Stomach (tissue), 9 donors: ENCODE data around the gene ANKRD34A. TPM values are rescaled to one million over a fixed set of nuclear protein-coding genes. Genes with fewer than 3 reads are reported as not detected.

Source experiments
- DNase-seq, 2 donors: peaks; one replicate each; pipeline versions ENCODE4 v3.0.0 to v3.0.0-alpha.2; 2013 to 2019
- H3K27ac ChIP-seq, 5 donors: fragments of 200-600 bp in 4 of 5; sonication (generic) in 4 of 5; one replicate each; pipeline ENCODE4 v1.5.1; 2013 to 2019; ENCODE audit warnings: mild to moderate bottlenecking in 1 of 5, moderate library complexity in 1 of 5
- H3K27me3 ChIP-seq, 3 donors: fragments of 200-600 bp; sonication (generic); one replicate each; pipeline ENCODE4 v1.5.1; 2017 to 2019; ENCODE audit warnings: mixed run types in 1 of 3
- H3K36me3 ChIP-seq, 4 donors: fragments of 200-600 bp; sonication (generic); 1 replicate in 3 of 4; 2 replicates in 1 of 4; pipeline ENCODE4 v1.5.1; 2016 to 2019
- H3K4me1 ChIP-seq, 4 donors: fragments of 200-600 bp; sonication (generic); one replicate each; pipeline ENCODE4 v1.5.1; 2016 to 2019
- H3K4me3 ChIP-seq, 4 donors: fragments of 200-600 bp; sonication (generic) in 3 of 4; one replicate each; pipeline ENCODE4 v1.5.1; 2016 to 2019; ENCODE audit warnings: mild to moderate bottlenecking in 1 of 4
- H3K9me3 ChIP-seq, 4 donors: fragments of 200-600 bp; sonication (generic); one replicate each; pipeline ENCODE4 v1.5.1; 2016 to 2019
- CTCF ChIP-seq, 7 experiments: fragments of 450-650 bp in 4 of 7; fragments of 200-600 bp in 3 of 7; sonication (generic) in 3 of 7; IDR thresholded peaks; one replicate each; pipeline ENCODE4 v1.5.1; 2016 to 2019; ENCODE audit warnings: antibody characterized with exemption in 7 of 7, control low read depth in 2 of 7, mild to moderate bottlenecking in 1 of 7
- EP300 ChIP-seq: sonication (generic); formaldehyde crosslinking; IDR thresholded peaks from one replicate; pipeline ENCODE4 v1.6.1; 2017; ENCODE audit warnings: antibody characterized with exemption
- POLR2A ChIP-seq, 4 donors: fragments of 450-650 bp; IDR thresholded peaks; one replicate each; pipeline ENCODE4 v1.6.1; 2016; ENCODE audit warnings: antibody characterized with exemption in 4 of 4, control low read depth in 2 of 4, mild to moderate bottlenecking in 1 of 4, moderate library complexity in 1 of 4
- POLR2AphosphoS5 ChIP-seq, 3 donors: sonication (generic); formaldehyde crosslinking; IDR thresholded peaks; one replicate each; pipeline ENCODE4 v1.6.1; 2016; ENCODE audit warnings: antibody characterized with exemption in 3 of 3
- WGBS, 5 donors: extraction: QIAGEN DNeasy Blood & Tissue Kit in 3 of 5; methylation state at CpG; one replicate each; pipeline versions ENCODE4 v1.1.5 to v1.1.7; 2013 to 2018; 5-methylcytosine and 5-hydroxymethylcytosine counted together
- intact Hi-C: fragments of 100-400 bp; cut with DNase I; formaldehyde crosslinking; loops from one replicate; pipeline ENCODE4 v1.15.1; 2023; ENCODE audit warnings: low total_unique reads
- polyA plus RNA-seq, 3 donors: library from polyadenylated mRNA; stranded (reverse); fragments of 200-250 nt; gene quantifications; one replicate each; pipeline ENCODE4 v1.2.3, GENCODE V29; 2013
- total RNA-seq, 5 donors: library from RNA; depleted of rRNA; stranded (reverse); fragments of >200 nt; gene quantifications; one replicate each; pipeline versions ENCODE4 v1.1.0 to v1.2.3, GENCODE V29; 2014 to 2016
- donor health status: healthy with polysubstance abuse.
- donor health status: Bipolar disorder and iron deficiency.
- donor health status: healthy.

ANKRD34A gene
- total and polyA plus RNA-seq, 8 donors, result 0.19 to 2.6 (median 0.73) TPM; not detected in 3

GRCh38 chr1:145977016-145977415, 12.6 kb upstream of the ANKRD34A start:
- Histone ChIP-seq H3K27me3 (no peaks in the 10 kb centered on the region), H3K36me3 (peaks cover 0 to 14% (median 4%) of the 10 kb centered on the region in 4 donors), H3K27ac (peak overlapping the region; percentile 43 to 100 (median 96)), H3K4me1 (peaks cover 37 to 52% (median 50%) of the 10 kb centered on the region in 4 donors), H3K4me3 (no peak overlapping the region), H3K9me3 (no peaks in the 10 kb centered on the region)
- 76 to 87% (median 81%) methylated on average over 5 of the region's 5 CpGs for WGBS, 5 donors
- DNase-seq, result no peak
- intact Hi-C loops, result no loop called here
- TF ChIP-seq EP300 (no peak), POLR2A (IDR thresholded peaks at IDR 0.05) (no peak), POLR2AphosphoS5 (IDR thresholded peaks at IDR 0.05) (no peak), CTCF (IDR thresholded peaks at IDR 0.05) (no peak)

- Histone ChIP-seq H3K4me3 (no peak overlapping the region), H3K4me1 (peaks cover 27 to 34% (median 32%) of the 10 kb centered on the region in 4 donors), H3K27ac (no peak overlapping the region), H3K27me3 (no peaks in the 10 kb centered on the region), H3K36me3 (peaks cover 0 to 14% (median 4%) of the 10 kb centered on the region in 4 donors), H3K9me3 (no peaks in the 10 kb centered on the region)
- TF ChIP-seq EP300 (no peak), POLR2A (IDR thresholded peaks at IDR 0.05) (no peak), CTCF (IDR thresholded peaks at IDR 0.05) (no peak), POLR2AphosphoS5 (IDR thresholded peaks at IDR 0.05) (no peak)
- intact Hi-C loops, result no loop called here
- WGBS, 5 donors, result 73 to 86% (median 81%) methylated on average over 4 of the region's 4 CpGs
- DNase-seq, result no peak
These were observed 10.8 kb upstream of the ANKRD34A start for GRCh38 chr1:145975216-145975615.

- DNase-seq, result no peak
- Histone ChIP-seq H3K36me3 (peaks cover 0 to 14% (median 4%) of the 10 kb centered on the region in 4 donors), H3K4me3 (no peak overlapping the region), H3K9me3 (no peaks in the 10 kb centered on the region), H3K27me3 (no peaks in the 10 kb centered on the region), H3K4me1 (peaks cover 22 to 29% (median 27%) of the 10 kb centered on the region in 4 donors), H3K27ac (no peak overlapping the region)
- TF ChIP-seq POLR2AphosphoS5 (IDR thresholded peaks at IDR 0.05), result no peak
- no peak for TF ChIP-seq EP300
- TF ChIP-seq POLR2A (IDR thresholded peaks at IDR 0.05), result no peak
- TF ChIP-seq CTCF (IDR thresholded peaks at IDR 0.05), result no peak
- WGBS, 5 donors, result 79 to 89% (median 82%) methylated on average over 7 of the region's 7 CpGs
- intact Hi-C loops, result loop anchor here (5.0 kb wide), 1 partner anchor 38 kb away; no protein-coding TSS in a partner anchor
These were observed 10.3 kb upstream of the ANKRD34A start for GRCh38 chr1:145974721-145975120.

GRCh38 chr1:145972580-145972979, 8.2 kb upstream of the ANKRD34A start:
- DNase-seq, result no peak
- intact Hi-C loops, result loop anchor here (5.0 kb wide), 1 partner anchor 40 kb away; no protein-coding TSS in a partner anchor
- H3K36me3 ChIP-seq, result peaks cover 0 to 15% (median 5%) of the 10 kb centered on the region in 4 donors
- WGBS, 5 donors, result 66 to 75% (median 72%) methylated on average over 7 of the region's 7 CpGs
- no peak overlapping the region for H3K4me3 ChIP-seq
- TF ChIP-seq POLR2A (IDR thresholded peaks at IDR 0.05), result no peak
- TF ChIP-seq CTCF (IDR thresholded peaks at IDR 0.05), result no peak
- TF ChIP-seq POLR2AphosphoS5 (IDR thresholded peaks at IDR 0.05), result no peak
- TF ChIP-seq EP300, result no peak
- no peaks in the 10 kb centered on the region for H3K27me3 ChIP-seq
- no peak overlapping the region for H3K27ac ChIP-seq
- peaks cover 5 to 8% (median 7%) of the 10 kb centered on the region in 4 donors for H3K4me1 ChIP-seq
- peaks cover 0 to under 1% (median 0%) of the 10 kb centered on the region in 4 donors for H3K9me3 ChIP-seq
